ENCODE results near the gene TEX261.

The TEX261 gene

DNA sequence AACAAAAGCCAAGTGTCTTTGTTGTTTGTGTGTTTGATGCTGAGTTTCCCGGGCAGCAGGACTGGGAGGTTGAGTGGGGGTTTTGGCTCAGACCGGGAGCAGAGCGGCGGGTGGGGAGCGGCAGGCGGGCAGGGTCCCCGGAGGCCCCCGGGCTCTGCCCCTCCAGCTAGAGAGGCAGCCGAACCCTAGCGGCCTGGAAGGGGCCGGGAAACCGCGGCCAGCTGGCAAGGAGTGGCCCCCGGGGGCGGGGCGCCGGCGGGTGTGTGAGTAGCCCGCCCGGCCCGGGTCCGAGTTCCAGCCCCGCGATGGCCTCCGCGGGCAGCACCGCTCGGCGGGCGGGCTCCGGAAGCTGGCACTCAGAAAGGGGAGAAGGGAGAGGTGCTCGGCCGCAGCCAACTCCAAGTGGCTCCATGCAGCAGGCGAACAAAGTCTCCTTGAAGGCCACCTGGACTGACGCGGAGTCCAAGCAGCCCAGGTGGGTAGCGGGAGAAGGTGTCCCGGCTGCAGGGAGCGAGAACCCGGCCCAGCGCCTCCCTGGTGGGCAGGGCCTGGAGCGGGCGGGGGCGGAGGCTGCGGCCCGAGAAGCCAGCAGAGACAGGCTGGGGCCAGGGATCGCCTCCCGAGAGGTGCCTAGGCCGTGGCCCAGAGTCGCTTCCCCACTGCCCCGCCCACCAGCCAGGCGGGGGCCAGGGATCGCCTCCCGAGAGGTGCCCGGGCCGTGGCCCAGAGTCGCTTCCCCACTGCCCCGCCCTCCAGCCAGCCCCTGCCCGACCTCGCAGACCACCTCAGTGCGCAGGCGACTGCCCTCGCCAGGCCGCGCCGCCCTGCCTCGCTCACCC, 16.1 kb downstream of the TEX261 start, which contains the start of gene ANKRD53:
Gene ANKRD53, plus strand, starts transcription at position 290 of the 839 bp plus-strand sequence. Its CDS starts 16 bp downstream, at position 306.
- peak within 1 kb of the TSS; percentile 85 for H3K27ac Mint-ChIP-seq
- no peaks in the 10 kb centered on the region for H3K27me3 Mint-ChIP-seq
- peak within 1 kb of the TSS; percentile 84 for H3K4me3 Mint-ChIP-seq
- H3K4me1 Mint-ChIP-seq = peaks cover 16% of the 10 kb centered on the region
- no peaks in the 10 kb centered on the region for H3K9me3 Mint-ChIP-seq
- H3K36me3 Mint-ChIP-seq = no peaks in the 10 kb centered on the region

DNA sequence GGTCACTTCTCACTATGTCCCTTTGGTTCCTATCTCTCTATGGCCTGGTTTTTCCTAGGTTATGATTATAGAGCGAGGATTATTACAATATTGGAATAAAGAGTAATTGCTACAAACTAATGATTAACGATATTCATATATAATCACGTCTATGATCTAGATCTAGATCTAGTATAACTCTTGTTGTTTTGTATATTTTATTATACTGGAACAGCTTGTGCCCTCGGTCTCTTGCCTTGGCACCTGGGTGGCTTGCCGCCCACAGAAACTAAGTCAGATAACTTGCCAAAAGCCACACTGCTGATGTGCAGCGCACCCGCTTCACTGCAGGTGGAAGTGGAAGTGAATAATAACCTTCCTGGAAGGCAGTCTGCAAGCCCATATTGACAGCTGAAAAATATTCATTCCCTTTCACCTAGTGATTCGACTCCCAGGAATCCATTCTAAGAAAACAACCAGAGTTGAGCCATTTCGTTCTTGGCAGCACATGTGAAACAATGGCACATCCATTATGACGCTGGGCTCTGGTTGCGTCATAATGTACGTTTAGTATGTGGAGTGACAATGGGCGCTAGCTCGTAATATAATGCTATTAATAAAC, 17.0 kb downstream of the TEX261 start:
- Mint-ChIP-seq H3K4me3 (peak overlapping the region; percentile 84), H3K27me3 (peaks cover under 1% of the 10 kb centered on the region), H3K9me3 (no peaks in the 10 kb centered on the region), H3K27ac (peak overlapping the region; percentile 85), H3K36me3 (no peaks in the 10 kb centered on the region), H3K4me1 (peaks cover 16% of the 10 kb centered on the region)

DNA sequence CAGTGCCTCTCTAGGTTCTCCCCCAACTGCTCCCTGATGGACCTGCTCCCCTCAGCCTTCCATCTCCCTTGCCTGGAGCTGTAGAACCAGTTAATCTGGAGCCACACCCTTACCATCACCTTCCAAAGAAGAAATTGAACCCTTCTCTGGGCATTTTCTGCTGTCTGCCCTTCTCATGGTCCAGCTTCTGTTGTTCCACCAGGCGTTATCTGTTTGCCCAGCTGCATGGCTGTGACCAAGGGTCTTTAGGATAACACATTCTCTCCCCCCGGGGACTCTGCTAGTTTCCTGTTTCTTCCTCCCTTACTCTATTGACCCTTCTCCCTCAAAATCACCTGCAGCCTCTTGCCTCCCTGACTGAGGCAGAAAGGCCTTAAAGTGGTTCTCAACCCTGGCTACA, 19.4 kb downstream of the TEX261 start:
- Mint-ChIP-seq H3K36me3 (no peaks in the 10 kb centered on the region), H3K9me3 (no peaks in the 10 kb centered on the region), H3K4me3 (no peak overlapping the region), H3K27me3 (peaks cover 6% of the 10 kb centered on the region), H3K27ac (no peak overlapping the region), H3K4me1 (peaks cover 16% of the 10 kb centered on the region)

DNA sequence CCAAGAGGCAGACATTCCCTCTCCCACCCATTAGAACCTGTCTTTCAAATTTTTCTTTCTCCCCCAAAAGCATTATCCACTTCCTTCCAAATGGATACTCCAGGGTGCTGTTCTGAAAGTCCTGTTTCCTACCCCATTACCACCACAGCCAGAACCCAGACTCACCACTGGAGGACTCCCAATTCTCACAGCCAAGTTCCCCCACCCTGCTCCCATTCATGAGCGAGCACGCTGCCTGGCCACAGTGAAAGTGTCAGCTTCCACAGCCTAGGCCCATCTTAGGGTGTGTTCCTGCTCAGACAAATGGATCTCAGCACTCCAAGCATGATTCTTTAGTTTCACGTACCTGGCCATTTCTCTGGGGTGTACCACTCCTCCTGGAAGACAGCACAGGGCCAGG, 20.1 kb downstream of the TEX261 start:
- no peak overlapping the region for H3K4me3 Mint-ChIP-seq
- H3K4me1 Mint-ChIP-seq = peaks cover 16% of the 10 kb centered on the region
- no peaks in the 10 kb centered on the region for H3K9me3 Mint-ChIP-seq
- H3K36me3 Mint-ChIP-seq = no peaks in the 10 kb centered on the region
- no peak overlapping the region for H3K27ac Mint-ChIP-seq
- peaks cover 8% of the 10 kb centered on the region for H3K27me3 Mint-ChIP-seq

DNA sequence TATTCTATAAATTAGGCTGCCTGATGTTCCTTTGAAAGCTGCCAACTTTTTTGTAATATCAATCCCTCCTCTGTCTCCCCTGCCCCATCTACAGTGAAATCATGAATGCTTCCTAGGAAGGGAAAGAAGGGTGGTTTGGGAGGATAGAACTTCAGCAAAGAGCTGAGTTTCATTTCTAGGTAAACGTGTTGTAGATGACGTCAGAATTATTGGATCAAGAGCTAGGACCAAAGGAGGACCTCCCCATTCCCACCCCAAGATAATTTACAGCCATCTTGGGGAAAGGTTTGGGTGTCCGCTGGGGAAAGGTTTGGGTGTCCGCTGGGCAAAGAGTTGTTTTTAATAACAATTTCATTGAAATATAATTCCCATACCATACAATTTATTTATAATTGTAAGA, 27.5 kb downstream of the TEX261 start:
- no peak overlapping the region for H3K27ac Mint-ChIP-seq
- peaks cover 13% of the 10 kb centered on the region for H3K27me3 Mint-ChIP-seq
- no peak overlapping the region for H3K4me3 Mint-ChIP-seq
- H3K36me3 Mint-ChIP-seq = no peaks in the 10 kb centered on the region
- H3K4me1 Mint-ChIP-seq = peaks cover 9% of the 10 kb centered on the region
- H3K9me3 Mint-ChIP-seq = no peaks in the 10 kb centered on the region

DNA sequence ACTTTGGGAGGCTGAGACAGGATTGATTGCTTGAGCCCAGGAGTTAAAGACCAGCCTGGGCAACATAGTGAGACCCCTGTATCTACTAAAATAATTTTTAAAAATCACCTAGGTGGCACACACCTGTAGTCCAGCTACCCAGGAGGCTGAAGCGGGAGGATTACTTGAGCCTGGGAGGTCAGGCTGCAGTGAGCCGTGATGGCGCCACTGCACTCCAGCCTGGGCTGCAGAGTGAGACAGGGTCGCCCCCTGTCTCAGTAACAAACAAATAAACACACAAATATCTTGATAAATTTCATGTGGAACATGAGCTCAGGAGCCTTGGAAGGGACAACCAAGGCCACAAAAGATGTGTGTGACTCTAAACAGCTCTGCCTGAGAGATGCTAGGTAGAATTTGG, 28.0 kb downstream of the TEX261 start:
- Mint-ChIP-seq H3K27me3 (peaks cover 11% of the 10 kb centered on the region), H3K4me3 (no peak overlapping the region), H3K27ac (no peak overlapping the region), H3K4me1 (peaks cover 9% of the 10 kb centered on the region), H3K9me3 (no peaks in the 10 kb centered on the region), H3K36me3 (no peaks in the 10 kb centered on the region)

DNA sequence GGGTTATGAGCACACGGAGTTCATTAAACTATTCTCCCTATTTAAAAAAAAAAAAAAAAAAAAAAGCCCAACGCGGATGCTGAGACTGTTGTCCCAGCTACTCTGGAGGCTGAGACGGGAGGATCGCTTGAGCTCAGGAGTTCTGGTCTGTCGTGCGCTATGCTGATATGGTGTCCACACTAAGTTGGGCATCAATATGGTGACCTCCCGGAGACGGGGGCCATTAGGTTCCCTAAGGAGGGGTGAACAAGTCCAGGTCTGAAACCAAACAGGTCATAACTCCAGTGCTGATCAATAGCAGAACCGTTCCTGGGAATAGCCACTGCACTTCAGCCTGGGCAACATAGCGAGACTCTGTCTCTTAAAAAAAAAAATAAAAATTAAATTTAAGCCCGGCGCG, 29.2 kb downstream of the TEX261 start:
- peaks cover 9% of the 10 kb centered on the region for H3K4me1 Mint-ChIP-seq
- H3K27ac Mint-ChIP-seq = no peak overlapping the region
- H3K4me3 Mint-ChIP-seq = peak overlapping the region; percentile 88
- no peaks in the 10 kb centered on the region for H3K9me3 Mint-ChIP-seq
- H3K36me3 Mint-ChIP-seq = no peaks in the 10 kb centered on the region
- H3K27me3 Mint-ChIP-seq = peaks cover 14% of the 10 kb centered on the region

DNA sequence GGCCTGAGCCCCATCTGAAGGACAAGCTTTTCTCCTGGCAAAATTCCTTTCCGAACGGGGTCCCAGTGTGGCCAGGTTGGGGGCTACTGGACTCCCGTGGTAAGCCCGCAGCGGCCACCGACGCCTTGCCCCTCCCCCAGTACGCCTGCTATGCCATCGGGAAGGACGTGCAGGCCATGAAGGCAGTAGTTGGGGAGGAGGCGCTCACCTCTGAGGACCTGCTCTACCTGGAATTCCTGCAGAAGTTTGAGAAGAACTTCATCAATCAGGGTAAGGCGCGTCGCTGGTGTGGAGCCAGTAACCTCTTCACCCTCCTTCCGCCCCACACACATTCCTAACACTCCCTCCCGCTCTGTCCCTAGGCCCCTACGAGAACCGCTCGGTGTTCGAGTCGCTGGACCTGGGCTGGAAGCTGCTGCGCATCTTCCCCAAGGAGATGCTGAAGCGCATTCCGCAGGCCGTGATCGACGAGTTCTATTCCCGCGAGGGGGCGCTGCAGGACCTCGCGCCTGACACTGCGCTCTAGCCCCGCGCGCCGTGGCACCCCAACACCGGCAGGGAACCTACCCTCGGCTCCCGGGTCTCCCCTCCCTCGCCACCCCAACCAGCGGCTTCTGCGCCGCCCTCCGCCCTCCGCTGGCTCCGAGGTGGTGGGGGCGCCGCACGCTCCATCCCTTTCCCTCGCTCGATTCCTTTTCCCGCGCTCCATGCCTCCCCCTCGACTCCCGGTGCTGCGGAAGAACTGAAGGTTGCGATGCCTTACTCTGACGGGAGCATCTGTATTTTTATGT, 29.9 kb downstream of the TEX261 start:
- Mint-ChIP-seq H3K36me3 (no peaks in the 10 kb centered on the region), H3K27ac (no peak overlapping the region), H3K4me3 (peak overlapping the region; percentile 88), H3K4me1 (peaks cover 9% of the 10 kb centered on the region), H3K27me3 (peaks cover 11% of the 10 kb centered on the region), H3K9me3 (no peaks in the 10 kb centered on the region)

DNA sequence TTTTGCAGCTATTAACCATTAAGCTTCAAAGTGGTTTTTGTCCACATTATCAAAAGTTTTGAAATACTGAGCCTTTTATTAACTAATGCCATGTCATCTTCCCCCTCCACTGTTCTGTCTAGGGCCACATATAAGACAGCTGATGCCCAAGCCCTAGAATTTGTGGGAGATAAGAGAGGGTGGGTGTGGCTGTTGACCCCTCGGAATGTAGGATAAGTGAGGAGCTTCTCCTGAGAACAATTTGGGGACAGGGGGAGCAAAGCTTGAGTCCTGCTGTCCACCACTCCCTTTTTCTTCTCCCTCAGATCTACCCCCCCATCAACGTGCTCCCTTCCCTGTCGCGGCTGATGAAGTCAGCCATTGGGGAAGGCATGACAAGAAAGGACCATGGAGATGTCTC, 30.5 kb downstream of the TEX261 start:
- Mint-ChIP-seq H3K27ac (peak overlapping the region; percentile 59), H3K27me3 (peaks cover 12% of the 10 kb centered on the region), H3K4me3 (peak overlapping the region; percentile 36), H3K9me3 (no peaks in the 10 kb centered on the region), H3K4me1 (peaks cover 9% of the 10 kb centered on the region), H3K36me3 (no peaks in the 10 kb centered on the region)

DNA sequence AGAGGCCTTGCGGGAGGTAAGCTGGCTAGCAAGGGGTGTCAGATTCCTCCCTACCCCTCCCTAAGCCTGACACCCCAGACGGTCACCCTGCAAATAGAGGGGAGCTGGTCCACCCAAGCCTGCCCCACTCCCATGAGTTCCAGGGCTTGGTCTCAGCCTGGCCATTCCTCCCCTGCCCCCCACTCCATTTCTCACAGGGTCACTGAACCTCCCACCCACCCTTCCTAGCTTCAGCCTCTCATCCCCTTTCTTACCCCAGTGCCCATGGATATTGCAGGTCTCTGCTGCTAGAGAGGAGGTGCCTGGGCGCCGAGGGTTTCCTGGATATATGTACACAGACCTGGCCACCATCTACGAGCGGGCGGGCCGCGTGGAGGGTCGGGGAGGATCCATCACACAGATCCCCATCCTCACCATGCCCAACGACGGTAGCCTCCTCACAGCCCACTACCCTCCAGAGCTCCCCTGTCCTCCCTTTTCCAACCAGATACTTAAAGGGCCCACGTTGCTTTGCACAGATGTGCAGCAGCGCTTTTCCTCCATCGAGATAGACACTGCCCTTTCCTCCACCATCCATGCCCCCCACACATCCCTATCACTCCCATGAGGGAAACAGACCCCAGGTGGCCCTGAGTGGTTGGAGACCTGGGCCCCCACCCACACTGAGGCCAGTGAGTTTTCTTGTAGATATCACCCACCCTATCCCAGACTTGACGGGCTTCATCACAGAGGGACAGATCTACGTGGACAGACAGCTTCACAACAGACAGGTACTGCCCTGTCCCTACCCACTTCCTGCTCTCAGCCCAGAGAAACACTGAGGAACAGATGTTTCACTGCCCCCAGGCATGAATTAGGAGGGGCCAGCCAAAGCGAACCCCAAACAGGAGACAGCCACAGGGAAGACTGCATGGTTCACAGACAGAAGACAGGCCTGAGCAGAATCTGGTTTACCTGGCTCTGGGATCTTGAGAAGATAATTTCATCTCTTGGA, 31.5 kb downstream of the TEX261 start:
- Mint-ChIP-seq H3K4me1 (peaks cover 12% of the 10 kb centered on the region), H3K27me3 (peaks cover 13% of the 10 kb centered on the region), H3K27ac (no peak overlapping the region), H3K36me3 (no peaks in the 10 kb centered on the region), H3K9me3 (no peaks in the 10 kb centered on the region), H3K4me3 (peak overlapping the region; percentile 36)

DNA sequence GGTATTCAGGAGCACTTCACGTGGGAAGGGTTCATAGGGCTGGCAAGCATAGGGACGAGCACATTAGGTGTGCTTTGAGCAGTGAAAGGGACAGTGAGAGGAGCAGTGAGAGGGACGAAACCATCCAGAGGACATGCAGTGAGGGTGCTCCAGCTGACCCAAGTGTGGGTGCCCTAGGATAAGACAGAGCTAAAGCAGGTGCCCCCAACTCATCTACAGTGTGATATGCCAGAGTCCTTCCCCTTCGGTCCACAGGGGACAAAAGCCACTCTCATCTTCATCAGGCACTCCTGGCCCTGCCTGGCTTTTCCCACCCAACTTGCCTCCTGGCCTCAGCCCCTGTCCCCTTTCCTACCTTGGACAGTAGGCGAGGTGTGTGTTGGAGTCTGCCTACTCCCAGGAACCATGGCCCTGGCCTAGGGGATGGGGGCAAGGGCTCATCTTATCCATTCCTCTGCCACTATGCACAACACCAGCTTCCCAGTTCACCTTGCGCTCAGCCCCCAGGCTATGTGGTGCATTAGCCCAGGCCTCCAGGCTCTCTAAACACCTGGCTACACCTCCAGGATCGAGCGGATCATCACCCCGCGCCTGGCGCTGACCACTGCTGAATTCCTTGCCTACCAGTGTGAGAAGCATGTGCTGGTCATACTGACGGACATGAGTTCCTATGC, 32.3 kb downstream of the TEX261 start:
- H3K4me3 Mint-ChIP-seq = no peak overlapping the region
- no peaks in the 10 kb centered on the region for H3K9me3 Mint-ChIP-seq
- peaks cover 12% of the 10 kb centered on the region for H3K4me1 Mint-ChIP-seq
- H3K36me3 Mint-ChIP-seq = no peaks in the 10 kb centered on the region
- H3K27me3 Mint-ChIP-seq = peaks cover 13% of the 10 kb centered on the region
- no peak overlapping the region for H3K27ac Mint-ChIP-seq

DNA sequence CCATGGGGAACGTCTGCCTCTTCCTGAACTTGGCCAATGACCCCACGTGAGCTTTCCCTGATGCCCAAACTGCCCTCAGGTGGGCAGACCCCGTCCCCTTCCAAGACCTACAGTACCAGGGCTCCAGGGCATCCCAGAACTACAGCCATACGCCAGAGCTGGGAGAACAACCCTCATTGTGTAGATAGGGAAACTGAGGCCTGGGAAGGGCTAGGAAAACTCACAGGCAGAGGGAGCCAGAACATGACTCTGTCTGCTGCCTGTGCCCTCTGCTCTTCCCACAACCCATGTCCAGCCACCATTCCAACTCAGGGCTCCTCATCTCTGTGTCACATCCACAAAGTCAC, 33.1 kb downstream of the TEX261 start:
- Mint-ChIP-seq H3K27ac (no peak overlapping the region), H3K36me3 (no peaks in the 10 kb centered on the region), H3K4me3 (no peak overlapping the region), H3K4me1 (peaks cover 12% of the 10 kb centered on the region), H3K9me3 (no peaks in the 10 kb centered on the region), H3K27me3 (peaks cover 14% of the 10 kb centered on the region)

DNA sequence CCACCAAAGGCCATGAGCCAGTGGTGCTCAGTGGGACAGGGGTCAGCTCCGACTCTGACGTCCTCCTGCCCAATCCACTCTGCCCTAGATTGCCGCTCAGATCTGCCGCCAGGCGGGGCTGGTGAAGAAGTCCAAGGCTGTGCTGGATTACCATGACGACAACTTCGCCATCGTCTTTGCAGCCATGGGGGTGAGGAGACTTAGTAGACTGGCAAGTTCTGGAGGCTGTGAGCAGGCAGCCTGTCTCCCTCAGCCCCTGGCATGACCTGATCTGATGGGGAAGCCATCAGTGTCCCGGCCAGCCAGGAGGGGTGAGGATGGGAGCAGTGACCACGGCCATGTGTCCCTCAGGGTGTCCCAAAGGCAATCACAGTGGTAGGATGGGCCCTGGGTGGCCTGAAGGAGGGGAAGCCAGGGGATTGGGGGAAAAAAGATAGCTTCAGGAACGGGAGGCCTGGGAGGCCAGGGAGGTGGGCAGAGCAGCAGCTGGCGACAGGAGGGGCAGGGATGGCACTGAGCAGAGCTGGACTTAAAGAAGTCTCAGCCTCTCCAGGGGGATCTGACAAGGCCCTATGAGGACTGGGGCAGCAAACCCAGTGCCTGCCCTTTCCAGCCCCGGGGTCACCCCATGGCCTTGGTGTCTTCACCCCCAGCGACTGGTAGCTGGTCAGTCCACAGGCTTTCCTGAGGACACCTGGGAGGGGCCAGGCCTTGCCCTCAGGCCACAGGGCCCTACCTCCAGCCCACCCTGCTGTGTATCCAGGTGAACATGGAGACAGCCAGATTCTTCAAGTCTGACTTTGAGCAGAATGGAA, 33.6 kb downstream of the TEX261 start:
- Mint-ChIP-seq H3K4me1 (peaks cover 12% of the 10 kb centered on the region), H3K27ac (no peak overlapping the region), H3K36me3 (no peaks in the 10 kb centered on the region), H3K9me3 (no peaks in the 10 kb centered on the region), H3K4me3 (no peak overlapping the region), H3K27me3 (peaks cover 17% of the 10 kb centered on the region)
